ENCODE measurements around the gene ZNF140. TPM values are rescaled to one million over a fixed set of nuclear protein-coding genes. Genes with fewer than 3 reads are reported as not detected.

ZNF140 gene
- total RNA-seq (2012; rRNA removed) (20.8 and 25.8 TPM in 2 replicates), polyA plus RNA-seq (2012; rRNA removed) (8.3 and 9.0 TPM in 2 replicates), Bru-seq, nascent RNA (percentile 84 among the genes with signal in this experiment), BruChase-seq, experiment 1, labeled RNA remaining after a 6-hour chase (percentile 74 among the genes with signal in this experiment), BruChase-seq, experiment 2, labeled RNA remaining after a 2-hour chase (percentile 80 among the genes with signal in this experiment)
- 1.9 and 5.5 TPM in 2 replicates for polyA plus RNA-seq (2012; cell fraction: cytosol; rRNA removed)
- 3.7 and 24.7 TPM in 2 replicates for polyA plus RNA-seq (2012; cell fraction: nucleus; rRNA removed; ENCODE audit: low replicate concordance)
- long read RNA-seq, transcript ZNF140-202 (5 exons, 3,550 nt): major isoform, 9 of 27 reads
- long read RNA-seq, partial matches to known transcripts: 0 of 27 reads
- long read RNA-seq, other reads (novel, unspliced or antisense): 13 of 27 reads

DNA sequence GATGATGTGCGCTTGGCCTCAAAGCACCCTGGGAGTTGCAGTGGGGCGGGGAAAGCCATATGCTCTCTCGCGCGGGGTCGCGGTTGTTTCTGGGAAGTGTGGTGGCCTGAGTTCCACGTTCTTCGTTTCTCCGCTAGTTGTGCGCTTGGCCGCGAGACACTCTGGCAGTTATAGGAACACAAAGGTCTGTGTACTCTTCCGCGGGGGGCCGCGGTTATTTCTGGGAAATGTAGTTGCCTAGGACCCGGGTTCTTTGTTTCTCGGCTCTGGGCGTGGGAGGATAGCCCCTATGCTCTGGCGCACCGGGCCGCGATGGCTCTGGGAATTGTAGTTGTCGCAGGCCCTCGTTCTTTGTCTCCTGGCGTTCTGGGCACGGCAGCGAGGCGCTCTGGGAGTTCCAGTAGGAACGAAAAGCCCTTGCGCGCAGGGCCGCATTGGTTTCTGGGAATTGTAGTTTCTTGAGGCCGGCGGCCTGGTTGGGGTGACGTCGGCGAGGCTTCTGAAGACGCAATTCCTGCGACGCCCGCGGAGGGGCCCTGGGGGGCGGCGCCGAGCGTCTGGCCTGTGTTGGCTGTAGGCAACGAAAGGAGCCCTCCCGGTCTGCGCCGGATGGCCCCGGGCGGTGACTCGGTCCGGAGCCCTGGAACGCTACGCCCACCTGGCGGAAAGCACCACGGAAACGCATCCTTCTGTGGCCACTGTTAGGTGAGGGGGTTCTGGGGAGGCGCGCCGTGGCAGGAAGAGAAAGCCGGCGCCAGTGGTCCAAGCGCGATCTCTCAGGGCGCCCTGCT is at the start of gene ZNF140:
Gene ZNF140 (plus strand): TSS at position 556 of the 791 bp plus-strand sequence. CDS start 398 bp downstream, outside the sequence.
- POLR2A ChIA-PET (ENCODE audit: unreplicated experiment): interaction anchor here (0.6 kb wide), 2 partner anchors 42 to 747 kb away, joined by 5 to 7 read pairs; no protein-coding TSS in a partner anchor
- H3K4me1 ChIP-seq (ENCODE audit: control insufficient read depth, insufficient read depth, low read length): no peaks in the 10 kb centered on the region; the same call in 1 of the 2 replicates
- H3K9ac ChIP-seq (ENCODE audit: low read depth, low read length): peak within 1 kb of the TSS; percentile 88
- peak within 1 kb of the TSS; percentile 85 for H2BK5ac ChIP-seq (ENCODE audit: low read depth, low read length, poor library complexity, severe bottlenecking)
- BruUV-seq (replicated peaks): no TSS peak
- DNase-seq: peak; percentile 96
- peaks cover 15 to 20% of the 10 kb centered on the region in 2 experiments for H3K79me1 ChIP-seq (ENCODE audit: low read depth in 1 of 2, low read length in 2 of 2)
- H4K8ac ChIP-seq (ENCODE audit: low read depth in 2 of 2, low read length in 2 of 2): peak within 1 kb of the TSS; percentile 63 to 89
- H2AK5ac ChIP-seq (ENCODE audit: low read depth, low read length): peak within 1 kb of the TSS; percentile 71
- peaks cover 45% of the 10 kb centered on the region for H3K9me3 ChIP-seq (ENCODE audit: control insufficient read depth, insufficient read depth, low read length)
- H3K14ac ChIP-seq (replicated peaks; ENCODE audit: low read depth, low read length): peak within 1 kb of the TSS; percentile 72
- H3K4me2 ChIP-seq (ENCODE audit: low read depth, low read length): peak within 1 kb of the TSS; percentile 96
- H2BK120ac ChIP-seq (ENCODE audit: low read depth, low read length): peak within 1 kb of the TSS; percentile 36; the same call in 1 of the 2 replicates
- H2BK15ac ChIP-seq (ENCODE audit: low read depth, low read length): no peak within 1 kb of the TSS; the same call in 2 of the 3 replicates
- H3K18ac ChIP-seq (ENCODE audit: low read depth, low read length): peak within 1 kb of the TSS; percentile 31; the same call in 1 of the 2 replicates
- H3K23ac ChIP-seq (ENCODE audit: low read depth, low read length): peak within 1 kb of the TSS; percentile 48; the same call in 1 of the 2 replicates
- ATAC-seq (ENCODE audit: low read depth): peak; percentile 82
- 0% methylated on average over 24 of the region's 69 CpGs; no CpG with 5 or more reads in 1 of the 2 experiments for whole genome bisulfite sequencing, 2 experiments (ENCODE audit: extremely low coverage in 2 of 2, insufficient read length in 1 of 2)
- H2AK9ac ChIP-seq (replicated peaks; ENCODE audit: low read depth, low read length, poor library complexity): peak within 1 kb of the TSS; percentile 66
- peak within 1 kb of the TSS; percentile 86 for H3K27ac ChIP-seq (ENCODE audit: insufficient read depth, low read length)
- peak within 1 kb of the TSS; percentile 100 for H2AFZ ChIP-seq (replicated peaks; ENCODE audit: low read length, poor library complexity)
- in situ Hi-C loops (cut with MboI; ENCODE audit: low sequenced_read_pairs) (no loop called here), dilution Hi-C loops (cut with HindIII; ENCODE audit: low sequenced_read_pairs, unreplicated experiment) (no loop called here), intact Hi-C loops (cut with micrococcal nuclease) (loop anchor here (1.0 to 2.0 kb wide), 3 partner anchors 50 to 101 kb away; partner anchors contain the start of genes ZNF10, ZNF26, ZNF268 and ZNF891)
- no peaks in the 10 kb centered on the region for H3K27me3 ChIP-seq (ENCODE audit: control insufficient read depth, insufficient read depth, low read length)
- H3K9me1 ChIP-seq (ENCODE audit: insufficient read depth, low read length): no peaks in the 10 kb centered on the region
- peak within 1 kb of the TSS; percentile 78 for H3K56ac ChIP-seq (ENCODE audit: extremely low read depth, insufficient read depth, low read length)
- H3K4me3 ChIP-seq (ENCODE audit: insufficient read depth, low read depth, low read length): peak within 1 kb of the TSS; percentile 90
- H4K5ac ChIP-seq (ENCODE audit: low read depth, low read length): peak within 1 kb of the TSS; percentile 89
- no peaks in the 10 kb centered on the region; the same call in 1 of the 2 replicates for H4K20me1 ChIP-seq (ENCODE audit: insufficient read depth, low read length)
- H3K36me3 ChIP-seq (ENCODE audit: control insufficient read depth, insufficient read depth, low read length): peaks cover 21% of the 10 kb centered on the region
- H4K91ac ChIP-seq (ENCODE audit: insufficient read depth, low read depth, low read length): peak within 1 kb of the TSS; percentile 82
- peak within 1 kb of the TSS; percentile 78 for H3K4ac ChIP-seq (ENCODE audit: low read depth, low read length)
- no peak within 1 kb of the TSS for H2BK20ac ChIP-seq (ENCODE audit: low read depth, low read length)
- CTCF ChIA-PET: interaction anchor here (0.7 kb wide), 1 partner anchor 101 kb away, joined by 3 read pairs; the partner anchor contains the start of gene ZNF268
- no peak for TF ChIP-seq NFE2L2 (IDR thresholded peaks at IDR 0.05; ENCODE audit: low read depth, low read length)
- peak; percentile 25 for TF ChIP-seq RAD21 (IDR thresholded peaks at IDR 0.05; ENCODE audit: low read length)
- TF ChIP-seq RFX5 (IDR thresholded peaks at IDR 0.05; ENCODE audit: low read depth, low read length): no peak
- TF ChIP-seq, protein P1, sequence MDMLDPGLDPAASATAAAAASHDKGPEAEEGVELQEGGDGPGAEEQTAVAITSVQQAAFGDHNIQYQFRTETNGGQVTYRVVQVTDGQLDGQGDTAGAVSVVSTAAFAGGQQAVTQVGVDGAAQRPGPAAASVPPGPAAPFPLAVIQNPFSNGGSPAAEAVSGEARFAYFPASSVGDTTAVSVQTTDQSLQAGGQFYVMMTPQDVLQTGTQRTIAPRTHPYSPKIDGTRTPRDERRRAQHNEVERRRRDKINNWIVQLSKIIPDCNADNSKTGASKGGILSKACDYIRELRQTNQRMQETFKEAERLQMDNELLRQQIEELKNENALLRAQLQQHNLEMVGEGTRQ (IDR thresholded peaks at IDR 0.05; ENCODE audit: low read depth, low read length): no peak; the same call in 1 of the 2 replicates
- TF ChIP-seq MAZ (IDR thresholded peaks at IDR 0.05; ENCODE audit: borderline replicate concordance, low read depth, low read length): peak; percentile 91; the same call in 1 of the 2 replicates
- TF ChIP-seq RCOR1 (IDR thresholded peaks at IDR 0.05; ENCODE audit: insufficient replicate concordance, low read length): no peak
- TF ChIP-seq CEBPB (IDR thresholded peaks at IDR 0.05; ENCODE audit: low read depth, low read length): no peak
- TF ChIP-seq, protein P2, sequence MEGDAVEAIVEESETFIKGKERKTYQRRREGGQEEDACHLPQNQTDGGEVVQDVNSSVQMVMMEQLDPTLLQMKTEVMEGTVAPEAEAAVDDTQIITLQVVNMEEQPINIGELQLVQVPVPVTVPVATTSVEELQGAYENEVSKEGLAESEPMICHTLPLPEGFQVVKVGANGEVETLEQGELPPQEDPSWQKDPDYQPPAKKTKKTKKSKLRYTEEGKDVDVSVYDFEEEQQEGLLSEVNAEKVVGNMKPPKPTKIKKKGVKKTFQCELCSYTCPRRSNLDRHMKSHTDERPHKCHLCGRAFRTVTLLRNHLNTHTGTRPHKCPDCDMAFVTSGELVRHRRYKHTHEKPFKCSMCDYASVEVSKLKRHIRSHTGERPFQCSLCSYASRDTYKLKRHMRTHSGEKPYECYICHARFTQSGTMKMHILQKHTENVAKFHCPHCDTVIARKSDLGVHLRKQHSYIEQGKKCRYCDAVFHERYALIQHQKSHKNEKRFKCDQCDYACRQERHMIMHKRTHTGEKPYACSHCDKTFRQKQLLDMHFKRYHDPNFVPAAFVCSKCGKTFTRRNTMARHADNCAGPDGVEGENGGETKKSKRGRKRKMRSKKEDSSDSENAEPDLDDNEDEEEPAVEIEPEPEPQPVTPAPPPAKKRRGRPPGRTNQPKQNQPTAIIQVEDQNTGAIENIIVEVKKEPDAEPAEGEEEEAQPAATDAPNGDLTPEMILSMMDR (conservative IDR thresholded peaks at IDR 0.05; ENCODE audit: low read depth, low read length): peak; percentile 26; the same call in 1 of the 2 replicates
- TF ChIP-seq FOS (IDR thresholded peaks at IDR 0.05; ENCODE audit: low read depth, low read length): no peak
- TF ChIP-seq CHD1 (IDR thresholded peaks at IDR 0.05; ENCODE audit: low read depth, low read length): 0 out of 2 replicates have a peak, but pooled peaks have one; percentile 50
- TF ChIP-seq POLR2A (IDR thresholded peaks at IDR 0.05; ENCODE audit: low read depth, low read length): peak; percentile 82
- no peak for TF ChIP-seq SMC3 (IDR thresholded peaks at IDR 0.05; ENCODE audit: low read depth, low read length)
- TF ChIP-seq MAFK (IDR thresholded peaks at IDR 0.05; ENCODE audit: low read depth, low read length): no peak
